Stimulated activated effector memory CD8-positive, alpha-beta T cell treated with anti-CD3 and anti-CD28 coated beads, Interleukin-12 subunit alpha, Interleukin-12 subunit beta, amount 100 ng/mL, for 72 hours (primary cell): ENCODE data around the gene PBLD.

Source experiments
- ATAC-seq: fragments of 150-1000 bp; cut with Tn5 transposase; 2 replicates; pipeline ENCODE4 v1.10.0; 2021
- DNase-seq, 2 donors: peaks; one replicate each; pipeline ENCODE4 v3.0.0; 2021 to 2022; ENCODE audit warnings: low spot score in 2 of 2
- H3K27ac Mint-ChIP-seq: one replicate; pipeline ENCODE4 v1.8.0; 2022; ENCODE audit warnings: mild to moderate bottlenecking, mixed read lengths
- H3K36me3 Mint-ChIP-seq: one replicate; pipeline ENCODE4 v1.8.0; 2022; ENCODE audit warnings: mild to moderate bottlenecking, mixed read lengths
- H3K4me1 Mint-ChIP-seq: one replicate; pipeline ENCODE4 v1.8.0; 2022; ENCODE audit warnings: mixed read lengths
- H3K4me3 Mint-ChIP-seq: one replicate; pipeline ENCODE4 v1.8.0; 2022; ENCODE audit warnings: mild to moderate bottlenecking, mixed read lengths
- H3K9me3 Mint-ChIP-seq: one replicate; pipeline ENCODE4 v1.8.0; 2022; ENCODE audit warnings: mixed read lengths

PBLD gene

DNA sequence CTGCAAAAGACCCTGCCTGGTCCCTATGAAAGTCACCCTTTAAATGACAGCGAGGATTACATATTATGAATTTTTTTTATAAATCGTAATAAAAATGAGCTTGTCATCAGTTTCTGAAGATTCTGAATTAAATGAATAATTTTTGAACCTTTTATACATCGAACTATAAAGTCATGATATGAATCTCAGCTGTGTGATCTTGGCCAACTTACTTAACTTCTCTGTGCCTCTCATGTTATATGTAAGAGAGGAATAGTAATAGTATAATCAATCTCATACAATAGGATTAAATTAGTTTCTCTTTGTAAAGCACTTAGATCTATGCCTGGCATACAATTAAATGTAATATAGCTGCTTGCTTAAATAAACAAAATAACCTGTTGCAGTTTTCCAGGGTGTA, 95.6 kb downstream of the PBLD start:
- Mint-ChIP-seq H3K27ac (no peak overlapping the region), H3K4me3 (no peak overlapping the region), H3K4me1 (no peaks in the 10 kb centered on the region), H3K36me3 (no peaks in the 10 kb centered on the region), H3K9me3 (no peaks in the 10 kb centered on the region)
- DNase-seq (no peak), ATAC-seq (no peak)

- no peak for DNase-seq
- Mint-ChIP-seq H3K9me3 (no peaks in the 10 kb centered on the region), H3K36me3 (no peaks in the 10 kb centered on the region), H3K27ac (no peak overlapping the region), H3K4me3 (no peak overlapping the region), H3K4me1 (no peaks in the 10 kb centered on the region)
- no peak for ATAC-seq
These were observed 97.1 kb downstream of the PBLD start for GRCh38 chr10:68235581-68235980.

DNA sequence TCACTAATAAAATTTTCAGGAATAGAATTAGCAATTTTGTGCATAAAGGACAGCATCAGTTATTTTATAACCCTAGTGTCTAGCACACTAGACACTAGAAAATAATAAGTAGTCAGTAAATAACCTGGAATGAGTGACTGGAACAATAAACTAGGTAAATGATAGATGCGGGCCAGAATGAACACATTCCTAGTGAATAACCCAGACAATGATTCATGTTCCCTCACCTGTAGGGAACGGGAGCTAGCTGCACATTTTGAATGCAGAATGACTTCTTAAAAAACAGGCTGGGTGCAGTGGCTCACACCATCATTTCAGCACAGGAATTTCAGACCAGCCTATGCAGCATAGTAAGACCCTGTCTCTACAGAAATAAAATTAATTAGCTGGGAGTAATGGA, 97.6 kb downstream of the PBLD start:
- Mint-ChIP-seq H3K9me3 (no peaks in the 10 kb centered on the region), H3K4me3 (no peak overlapping the region), H3K4me1 (no peaks in the 10 kb centered on the region), H3K27ac (no peak overlapping the region), H3K36me3 (no peaks in the 10 kb centered on the region)
- DNase-seq (no peak), ATAC-seq (no peak)

DNA sequence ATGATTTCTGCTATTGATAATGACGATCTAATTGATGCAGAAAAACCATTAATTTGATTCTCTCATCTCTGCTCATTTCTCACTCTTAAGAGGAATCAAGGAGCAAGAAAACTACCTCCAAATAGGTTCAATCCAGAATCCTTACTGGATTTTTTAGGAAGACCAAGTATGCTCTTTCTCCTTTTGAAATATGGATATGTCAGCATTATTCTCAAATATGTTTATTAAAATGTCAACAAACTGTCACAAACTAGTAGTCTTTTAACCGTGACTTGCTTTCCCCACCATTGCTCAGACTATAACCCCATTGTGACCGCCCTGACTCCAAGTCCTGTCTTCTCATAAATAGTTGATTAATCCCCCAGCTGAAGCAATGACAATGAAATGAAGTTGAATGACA, 99.7 kb downstream of the PBLD start:
- Mint-ChIP-seq H3K9me3 (no peaks in the 10 kb centered on the region), H3K4me3 (no peak overlapping the region), H3K36me3 (no peaks in the 10 kb centered on the region), H3K27ac (no peak overlapping the region), H3K4me1 (no peaks in the 10 kb centered on the region)
- ATAC-seq = no peak
- DNase-seq = no peak
